Measurements from ENCODE around the gene TET2. TPM values are rescaled to one million over a fixed set of nuclear protein-coding genes. Genes with fewer than 3 reads are reported as not detected.

The TET2 gene
- total RNA-seq, 1 donor from 2014 or later, result 9.9 TPM

- DNase-seq, result peak; percentile 41
These were observed 37.8 kb downstream of the TET2 start for GRCh38 chr4:105184316-105184980.

GRCh38 chr4:105186701-105187161 is 40.1 kb downstream of the TET2 start:
- DNase-seq, result peak; percentile 59

- no peak for DNase-seq
These were observed 43.4 kb downstream of the TET2 start for GRCh38 chr4:105189855-105190650.

- peak; percentile 73 for DNase-seq
These were observed 45.0 kb downstream of the TET2 start for GRCh38 chr4:105191621-105192210.

GRCh38 chr4:105192474-105192873 is 45.8 kb downstream of the TET2 start:
- no peak for DNase-seq

GRCh38 chr4:105192910-105193309 is 46.2 kb downstream of the TET2 start:
- DNase-seq, result no peak

- no peak for DNase-seq
These were observed 46.9 kb downstream of the TET2 start for GRCh38 chr4:105193536-105193935.

- peak; percentile 41 for DNase-seq
These were observed 47.9 kb downstream of the TET2 start for GRCh38 chr4:105194328-105195231.

GRCh38 chr4:105196523-105197145 is 50.0 kb downstream of the TET2 start:
- DNase-seq, result peak; percentile 21

GRCh38 chr4:105197777-105198176 is 51.1 kb downstream of the TET2 start:
- DNase-seq, result peak; percentile 7

- DNase-seq, result no peak
These were observed 51.9 kb downstream of the TET2 start for GRCh38 chr4:105198541-105198940.

- DNase-seq, result no peak
These were observed 59.5 kb downstream of the TET2 start for GRCh38 chr4:105206214-105206613.

- no peak for DNase-seq
These were observed 60.7 kb downstream of the TET2 start for GRCh38 chr4:105207386-105207785.

- DNase-seq, result no peak
These were observed 61.9 kb downstream of the TET2 start for GRCh38 chr4:105208561-105208960.

GRCh38 chr4:105210916-105211315 is 64.2 kb downstream of the TET2 start:
- DNase-seq, result no peak

- DNase-seq, result no peak
These were observed 69.1 kb downstream of the TET2 start for GRCh38 chr4:105215609-105216313.

- no peak for DNase-seq
These were observed 78.8 kb downstream of the TET2 start for GRCh38 chr4:105225500-105225899.

- no peak for DNase-seq
These were observed 80.4 kb downstream of the TET2 start for GRCh38 chr4:105227054-105227453.

GRCh38 chr4:105230287-105230686 is 83.6 kb downstream of the TET2 start:
- no peak for DNase-seq

GRCh38 chr4:105232374-105232773 is 85.7 kb downstream of the TET2 start:
- DNase-seq, result no peak

GRCh38 chr4:105234582-105234981 is 87.9 kb downstream of the TET2 start:
- no peak for DNase-seq

Measured in dermis blood vessel endothelial cell (primary cell).